Adrenal gland (tissue), 5 donors: ENCODE results near the gene MINDY4.

ENCODE experiments used
- POLR2A ChIP-seq, 2 donors: fragments of 450-650 bp; IDR thresholded peaks; one replicate each; pipeline ENCODE4 v1.6.1; 2017; ENCODE audit warnings: antibody characterized with exemption in 2 of 2, mild to moderate bottlenecking in 2 of 2, moderate library complexity in 1 of 2
- TF ChIP-seq, protein P1 (sequence below), 6 experiments: fragments of 450-650 bp in 4 of 6; fragments of 200-600 bp in 2 of 6; sonication (generic) in 1 of 6; IDR thresholded peaks; 1 replicate in 5 of 6; 2 replicates in 1 of 6; pipeline versions ENCODE4 v1.5.1 to v1.8.0; 2016 to 2021; ENCODE audit warnings: antibody characterized with exemption in 6 of 6, mild to moderate bottlenecking in 2 of 6, moderate library complexity in 1 of 6
- donor health status: DM: no; HTN: no; CAD: no.

DNA sequence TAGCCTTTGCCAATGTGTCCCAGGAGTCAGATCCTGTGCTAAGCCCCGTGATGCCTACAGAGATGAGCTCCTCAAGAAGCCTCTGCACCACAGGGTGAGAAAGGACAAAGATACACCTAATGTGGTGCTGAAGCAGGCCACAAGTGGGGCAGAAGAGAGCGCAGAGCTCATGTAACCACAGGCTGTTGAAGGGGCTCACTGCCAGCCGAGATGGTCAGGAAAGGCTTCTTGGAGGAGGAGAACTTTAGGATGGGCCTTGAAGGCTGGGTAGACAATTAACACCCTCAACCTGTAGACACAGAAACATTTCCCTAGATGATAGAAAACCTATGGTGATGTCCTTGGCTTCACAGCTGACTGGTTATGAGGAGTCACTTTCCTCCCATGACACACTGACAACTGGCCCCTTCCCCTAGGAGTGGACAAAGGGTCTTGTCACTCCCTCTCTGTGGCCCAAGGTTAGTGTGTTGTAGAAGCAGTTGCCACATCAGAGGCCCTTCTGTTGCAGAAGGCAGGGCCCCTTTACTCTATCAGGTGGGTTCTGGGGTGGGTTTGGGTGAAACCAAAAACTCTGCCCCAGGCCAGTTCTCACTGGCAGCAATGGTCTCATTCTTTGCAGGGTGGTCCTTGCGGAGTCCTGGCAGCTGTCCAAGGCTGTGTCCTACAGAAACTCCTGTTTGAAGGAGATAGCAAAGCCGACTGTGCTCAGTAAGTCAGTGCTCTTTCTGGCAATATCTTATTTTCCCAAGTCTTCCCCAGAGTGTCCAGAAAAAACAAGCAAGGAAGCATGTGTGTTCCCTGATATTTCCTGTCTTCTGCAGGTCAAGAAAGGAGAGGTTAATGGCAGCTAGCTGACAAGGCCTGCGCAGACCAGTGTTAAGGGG is 69.2 kb downstream of the MINDY4 start:
- TF ChIP-seq, protein P1, sequence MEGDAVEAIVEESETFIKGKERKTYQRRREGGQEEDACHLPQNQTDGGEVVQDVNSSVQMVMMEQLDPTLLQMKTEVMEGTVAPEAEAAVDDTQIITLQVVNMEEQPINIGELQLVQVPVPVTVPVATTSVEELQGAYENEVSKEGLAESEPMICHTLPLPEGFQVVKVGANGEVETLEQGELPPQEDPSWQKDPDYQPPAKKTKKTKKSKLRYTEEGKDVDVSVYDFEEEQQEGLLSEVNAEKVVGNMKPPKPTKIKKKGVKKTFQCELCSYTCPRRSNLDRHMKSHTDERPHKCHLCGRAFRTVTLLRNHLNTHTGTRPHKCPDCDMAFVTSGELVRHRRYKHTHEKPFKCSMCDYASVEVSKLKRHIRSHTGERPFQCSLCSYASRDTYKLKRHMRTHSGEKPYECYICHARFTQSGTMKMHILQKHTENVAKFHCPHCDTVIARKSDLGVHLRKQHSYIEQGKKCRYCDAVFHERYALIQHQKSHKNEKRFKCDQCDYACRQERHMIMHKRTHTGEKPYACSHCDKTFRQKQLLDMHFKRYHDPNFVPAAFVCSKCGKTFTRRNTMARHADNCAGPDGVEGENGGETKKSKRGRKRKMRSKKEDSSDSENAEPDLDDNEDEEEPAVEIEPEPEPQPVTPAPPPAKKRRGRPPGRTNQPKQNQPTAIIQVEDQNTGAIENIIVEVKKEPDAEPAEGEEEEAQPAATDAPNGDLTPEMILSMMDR (IDR thresholded peaks at IDR 0.05) = no peak
- no peak for TF ChIP-seq POLR2A (IDR thresholded peaks at IDR 0.05)
